Measurements from ENCODE around the gene DDX27. TPM values are rescaled to one million over a fixed set of nuclear protein-coding genes. Genes with fewer than 3 reads are reported as not detected.

DDX27 gene
- total and polyA plus RNA-seq, 2 of the 13 experiments (the other 11 are each of a cell fraction or from before 2014, with no cell fraction given), result 42.6 to 72.8 TPM

DNA sequence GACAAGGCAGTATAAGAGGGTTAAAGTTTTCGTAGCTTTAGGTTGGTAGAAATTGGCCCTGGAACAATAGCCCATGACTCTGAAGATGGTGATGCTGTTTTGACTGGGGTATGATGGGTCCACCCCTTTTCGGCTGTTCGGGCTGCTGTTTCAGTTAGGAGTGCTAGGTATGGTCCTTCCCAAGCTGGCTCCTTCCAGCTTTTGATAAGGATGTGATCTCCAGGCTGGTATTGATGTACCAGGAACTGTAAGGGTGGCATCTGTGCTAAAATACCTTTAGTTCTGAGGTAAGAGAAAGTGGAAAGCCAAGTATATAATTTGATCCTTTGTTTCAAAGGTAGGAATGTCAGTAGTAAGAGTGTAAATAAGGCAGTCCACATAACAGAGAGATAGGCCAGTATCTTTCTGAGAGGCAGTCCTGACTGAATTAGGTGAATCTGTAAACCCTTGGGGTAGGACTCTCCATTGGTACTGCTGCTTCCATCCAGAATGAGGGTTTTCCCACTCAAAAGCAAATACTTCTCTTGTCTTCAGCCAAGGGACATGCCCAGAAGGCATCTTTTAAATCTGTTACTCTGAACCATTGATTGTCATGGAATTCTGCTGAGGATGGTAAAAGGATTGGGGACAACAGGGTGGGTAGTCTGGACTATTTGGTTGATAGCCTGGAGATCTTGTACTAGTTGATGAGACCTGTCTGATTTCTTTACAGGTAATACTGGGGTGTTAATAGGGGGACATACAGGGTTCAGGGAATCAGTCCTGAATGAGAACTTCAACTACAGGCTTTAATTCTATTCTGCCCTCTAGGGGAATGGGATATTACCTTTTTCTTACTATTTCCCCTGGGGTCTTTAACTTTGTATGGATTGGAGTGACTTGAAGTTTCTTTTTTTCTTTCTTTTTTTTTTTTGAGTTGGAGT, 64.7 kb downstream of the DDX27 start (continued):
- TF ChIP-seq, protein P1, sequence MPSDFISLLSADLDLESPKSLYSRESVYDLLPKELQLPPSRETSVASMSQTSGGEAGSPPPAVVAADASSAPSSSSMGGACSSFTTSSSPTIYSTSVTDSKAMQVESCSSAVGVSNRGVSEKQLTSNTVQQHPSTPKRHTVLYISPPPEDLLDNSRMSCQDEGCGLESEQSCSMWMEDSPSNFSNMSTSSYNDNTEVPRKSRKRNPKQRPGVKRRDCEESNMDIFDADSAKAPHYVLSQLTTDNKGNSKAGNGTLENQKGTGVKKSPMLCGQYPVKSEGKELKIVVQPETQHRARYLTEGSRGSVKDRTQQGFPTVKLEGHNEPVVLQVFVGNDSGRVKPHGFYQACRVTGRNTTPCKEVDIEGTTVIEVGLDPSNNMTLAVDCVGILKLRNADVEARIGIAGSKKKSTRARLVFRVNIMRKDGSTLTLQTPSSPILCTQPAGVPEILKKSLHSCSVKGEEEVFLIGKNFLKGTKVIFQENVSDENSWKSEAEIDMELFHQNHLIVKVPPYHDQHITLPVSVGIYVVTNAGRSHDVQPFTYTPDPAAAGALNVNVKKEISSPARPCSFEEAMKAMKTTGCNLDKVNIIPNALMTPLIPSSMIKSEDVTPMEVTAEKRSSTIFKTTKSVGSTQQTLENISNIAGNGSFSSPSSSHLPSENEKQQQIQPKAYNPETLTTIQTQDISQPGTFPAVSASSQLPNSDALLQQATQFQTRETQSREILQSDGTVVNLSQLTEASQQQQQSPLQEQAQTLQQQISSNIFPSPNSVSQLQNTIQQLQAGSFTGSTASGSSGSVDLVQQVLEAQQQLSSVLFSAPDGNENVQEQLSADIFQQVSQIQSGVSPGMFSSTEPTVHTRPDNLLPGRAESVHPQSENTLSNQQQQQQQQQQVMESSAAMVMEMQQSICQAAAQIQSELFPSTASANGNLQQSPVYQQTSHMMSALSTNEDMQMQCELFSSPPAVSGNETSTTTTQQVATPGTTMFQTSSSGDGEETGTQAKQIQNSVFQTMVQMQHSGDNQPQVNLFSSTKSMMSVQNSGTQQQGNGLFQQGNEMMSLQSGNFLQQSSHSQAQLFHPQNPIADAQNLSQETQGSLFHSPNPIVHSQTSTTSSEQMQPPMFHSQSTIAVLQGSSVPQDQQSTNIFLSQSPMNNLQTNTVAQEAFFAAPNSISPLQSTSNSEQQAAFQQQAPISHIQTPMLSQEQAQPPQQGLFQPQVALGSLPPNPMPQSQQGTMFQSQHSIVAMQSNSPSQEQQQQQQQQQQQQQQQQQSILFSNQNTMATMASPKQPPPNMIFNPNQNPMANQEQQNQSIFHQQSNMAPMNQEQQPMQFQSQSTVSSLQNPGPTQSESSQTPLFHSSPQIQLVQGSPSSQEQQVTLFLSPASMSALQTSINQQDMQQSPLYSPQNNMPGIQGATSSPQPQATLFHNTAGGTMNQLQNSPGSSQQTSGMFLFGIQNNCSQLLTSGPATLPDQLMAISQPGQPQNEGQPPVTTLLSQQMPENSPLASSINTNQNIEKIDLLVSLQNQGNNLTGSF (CRISPR knock-in tag; IDR thresholded peaks at IDR 0.05), result no peak
- peak; percentile 15; the same call in 1 of the 2 replicates for TF ChIP-seq NCOA5 (CRISPR knock-in tag; IDR thresholded peaks at IDR 0.05)
- TF ChIP-seq ZNF225 (CRISPR knock-in tag; IDR thresholded peaks at IDR 0.05), result no peak
- no peak for TF ChIP-seq DPF2 (CRISPR knock-in tag; IDR thresholded peaks at IDR 0.05; ENCODE audit: borderline replicate concordance, low read depth)
- no peak for TF ChIP-seq TOPORS (CRISPR knock-in tag; IDR thresholded peaks at IDR 0.05)
- TF ChIP-seq, protein P2, sequence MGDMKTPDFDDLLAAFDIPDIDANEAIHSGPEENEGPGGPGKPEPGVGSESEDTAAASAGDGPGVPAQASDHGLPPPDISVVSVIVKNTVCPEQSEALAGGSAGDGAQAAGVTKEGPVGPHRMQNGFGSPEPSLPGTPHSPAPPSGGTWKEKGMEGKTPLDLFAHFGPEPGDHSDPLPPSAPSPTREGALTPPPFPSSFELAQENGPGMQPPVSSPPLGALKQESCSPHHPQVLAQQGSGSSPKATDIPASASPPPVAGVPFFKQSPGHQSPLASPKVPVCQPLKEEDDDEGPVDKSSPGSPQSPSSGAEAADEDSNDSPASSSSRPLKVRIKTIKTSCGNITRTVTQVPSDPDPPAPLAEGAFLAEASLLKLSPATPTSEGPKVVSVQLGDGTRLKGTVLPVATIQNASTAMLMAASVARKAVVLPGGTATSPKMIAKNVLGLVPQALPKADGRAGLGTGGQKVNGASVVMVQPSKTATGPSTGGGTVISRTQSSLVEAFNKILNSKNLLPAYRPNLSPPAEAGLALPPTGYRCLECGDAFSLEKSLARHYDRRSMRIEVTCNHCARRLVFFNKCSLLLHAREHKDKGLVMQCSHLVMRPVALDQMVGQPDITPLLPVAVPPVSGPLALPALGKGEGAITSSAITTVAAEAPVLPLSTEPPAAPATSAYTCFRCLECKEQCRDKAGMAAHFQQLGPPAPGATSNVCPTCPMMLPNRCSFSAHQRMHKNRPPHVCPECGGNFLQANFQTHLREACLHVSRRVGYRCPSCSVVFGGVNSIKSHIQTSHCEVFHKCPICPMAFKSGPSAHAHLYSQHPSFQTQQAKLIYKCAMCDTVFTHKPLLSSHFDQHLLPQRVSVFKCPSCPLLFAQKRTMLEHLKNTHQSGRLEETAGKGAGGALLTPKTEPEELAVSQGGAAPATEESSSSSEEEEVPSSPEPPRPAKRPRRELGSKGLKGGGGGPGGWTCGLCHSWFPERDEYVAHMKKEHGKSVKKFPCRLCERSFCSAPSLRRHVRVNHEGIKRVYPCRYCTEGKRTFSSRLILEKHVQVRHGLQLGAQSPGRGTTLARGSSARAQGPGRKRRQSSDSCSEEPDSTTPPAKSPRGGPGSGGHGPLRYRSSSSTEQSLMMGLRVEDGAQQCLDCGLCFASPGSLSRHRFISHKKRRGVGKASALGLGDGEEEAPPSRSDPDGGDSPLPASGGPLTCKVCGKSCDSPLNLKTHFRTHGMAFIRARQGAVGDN (CRISPR knock-in tag; IDR thresholded peaks at IDR 0.05), result no peak
- no peak for TF ChIP-seq FOXA1 (IDR thresholded peaks at IDR 0.05)
- TF ChIP-seq FOXA1 (CRISPR knock-in tag; IDR thresholded peaks at IDR 0.05), result peak; percentile 49
- TF ChIP-seq PAXIP1 (CRISPR knock-in tag; conservative IDR thresholded peaks at IDR 0.05), result no peak
- TF ChIP-seq, protein P3, sequence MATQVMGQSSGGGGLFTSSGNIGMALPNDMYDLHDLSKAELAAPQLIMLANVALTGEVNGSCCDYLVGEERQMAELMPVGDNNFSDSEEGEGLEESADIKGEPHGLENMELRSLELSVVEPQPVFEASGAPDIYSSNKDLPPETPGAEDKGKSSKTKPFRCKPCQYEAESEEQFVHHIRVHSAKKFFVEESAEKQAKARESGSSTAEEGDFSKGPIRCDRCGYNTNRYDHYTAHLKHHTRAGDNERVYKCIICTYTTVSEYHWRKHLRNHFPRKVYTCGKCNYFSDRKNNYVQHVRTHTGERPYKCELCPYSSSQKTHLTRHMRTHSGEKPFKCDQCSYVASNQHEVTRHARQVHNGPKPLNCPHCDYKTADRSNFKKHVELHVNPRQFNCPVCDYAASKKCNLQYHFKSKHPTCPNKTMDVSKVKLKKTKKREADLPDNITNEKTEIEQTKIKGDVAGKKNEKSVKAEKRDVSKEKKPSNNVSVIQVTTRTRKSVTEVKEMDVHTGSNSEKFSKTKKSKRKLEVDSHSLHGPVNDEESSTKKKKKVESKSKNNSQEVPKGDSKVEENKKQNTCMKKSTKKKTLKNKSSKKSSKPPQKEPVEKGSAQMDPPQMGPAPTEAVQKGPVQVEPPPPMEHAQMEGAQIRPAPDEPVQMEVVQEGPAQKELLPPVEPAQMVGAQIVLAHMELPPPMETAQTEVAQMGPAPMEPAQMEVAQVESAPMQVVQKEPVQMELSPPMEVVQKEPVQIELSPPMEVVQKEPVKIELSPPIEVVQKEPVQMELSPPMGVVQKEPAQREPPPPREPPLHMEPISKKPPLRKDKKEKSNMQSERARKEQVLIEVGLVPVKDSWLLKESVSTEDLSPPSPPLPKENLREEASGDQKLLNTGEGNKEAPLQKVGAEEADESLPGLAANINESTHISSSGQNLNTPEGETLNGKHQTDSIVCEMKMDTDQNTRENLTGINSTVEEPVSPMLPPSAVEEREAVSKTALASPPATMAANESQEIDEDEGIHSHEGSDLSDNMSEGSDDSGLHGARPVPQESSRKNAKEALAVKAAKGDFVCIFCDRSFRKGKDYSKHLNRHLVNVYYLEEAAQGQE (IDR thresholded peaks at IDR 0.05; ENCODE audit: borderline replicate concordance in 1 of 2, low read depth in 1 of 2, low read length in 2 of 2), result no peak
